Measurements from ENCODE around the gene DEFB129.

DNA sequence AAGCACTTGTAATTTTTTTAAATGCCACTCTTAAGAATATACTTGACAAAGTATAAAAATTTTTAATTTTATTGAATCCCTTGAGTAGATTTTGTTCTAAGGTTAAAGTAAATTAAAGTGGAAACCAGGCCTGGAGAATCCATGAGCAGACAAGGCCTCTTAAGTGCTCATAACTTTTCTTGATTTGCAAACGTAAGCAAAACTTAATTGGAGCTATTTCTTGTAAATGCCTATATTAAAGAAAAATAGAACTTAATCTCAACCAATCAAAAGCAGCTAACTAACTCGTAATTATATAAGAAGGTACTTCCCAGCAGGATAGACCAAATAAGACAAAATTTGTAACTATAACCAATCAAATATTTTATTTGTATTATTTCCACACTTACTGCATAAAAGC is 12.7 kb upstream of the DEFB129 start:
- TF ChIP-seq NR2C2 (CRISPR knock-in tag; IDR thresholded peaks at IDR 0.05) (no peak), MYBL2 (CRISPR knock-in tag; IDR thresholded peaks at IDR 0.05) (no peak), ESRRA (CRISPR knock-in tag; IDR thresholded peaks at IDR 0.05; ENCODE audit: borderline replicate concordance) (no peak), MXD4 (CRISPR knock-in tag; IDR thresholded peaks at IDR 0.05; ENCODE audit: borderline replicate concordance) (no peak), ZNF396 (CRISPR knock-in tag; IDR thresholded peaks at IDR 0.05; ENCODE audit: borderline replicate concordance) (no peak), ZBTB43 (CRISPR knock-in tag; IDR thresholded peaks at IDR 0.05) (no peak), CDX4 (CRISPR knock-in tag; IDR thresholded peaks at IDR 0.05; ENCODE audit: borderline replicate concordance) (no peak), JUN (CRISPR knock-in tag; IDR thresholded peaks at IDR 0.05) (no peak), ZBTB21 (CRISPR knock-in tag; IDR thresholded peaks at IDR 0.05; ENCODE audit: borderline replicate concordance) (no peak), TCF7 (CRISPR knock-in tag; IDR thresholded peaks at IDR 0.05; ENCODE audit: low read depth) (no peak)
- TF ChIP-seq, protein P1, sequence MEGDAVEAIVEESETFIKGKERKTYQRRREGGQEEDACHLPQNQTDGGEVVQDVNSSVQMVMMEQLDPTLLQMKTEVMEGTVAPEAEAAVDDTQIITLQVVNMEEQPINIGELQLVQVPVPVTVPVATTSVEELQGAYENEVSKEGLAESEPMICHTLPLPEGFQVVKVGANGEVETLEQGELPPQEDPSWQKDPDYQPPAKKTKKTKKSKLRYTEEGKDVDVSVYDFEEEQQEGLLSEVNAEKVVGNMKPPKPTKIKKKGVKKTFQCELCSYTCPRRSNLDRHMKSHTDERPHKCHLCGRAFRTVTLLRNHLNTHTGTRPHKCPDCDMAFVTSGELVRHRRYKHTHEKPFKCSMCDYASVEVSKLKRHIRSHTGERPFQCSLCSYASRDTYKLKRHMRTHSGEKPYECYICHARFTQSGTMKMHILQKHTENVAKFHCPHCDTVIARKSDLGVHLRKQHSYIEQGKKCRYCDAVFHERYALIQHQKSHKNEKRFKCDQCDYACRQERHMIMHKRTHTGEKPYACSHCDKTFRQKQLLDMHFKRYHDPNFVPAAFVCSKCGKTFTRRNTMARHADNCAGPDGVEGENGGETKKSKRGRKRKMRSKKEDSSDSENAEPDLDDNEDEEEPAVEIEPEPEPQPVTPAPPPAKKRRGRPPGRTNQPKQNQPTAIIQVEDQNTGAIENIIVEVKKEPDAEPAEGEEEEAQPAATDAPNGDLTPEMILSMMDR (IDR thresholded peaks at IDR 0.05), result no peak
- TF ChIP-seq, protein P2, sequence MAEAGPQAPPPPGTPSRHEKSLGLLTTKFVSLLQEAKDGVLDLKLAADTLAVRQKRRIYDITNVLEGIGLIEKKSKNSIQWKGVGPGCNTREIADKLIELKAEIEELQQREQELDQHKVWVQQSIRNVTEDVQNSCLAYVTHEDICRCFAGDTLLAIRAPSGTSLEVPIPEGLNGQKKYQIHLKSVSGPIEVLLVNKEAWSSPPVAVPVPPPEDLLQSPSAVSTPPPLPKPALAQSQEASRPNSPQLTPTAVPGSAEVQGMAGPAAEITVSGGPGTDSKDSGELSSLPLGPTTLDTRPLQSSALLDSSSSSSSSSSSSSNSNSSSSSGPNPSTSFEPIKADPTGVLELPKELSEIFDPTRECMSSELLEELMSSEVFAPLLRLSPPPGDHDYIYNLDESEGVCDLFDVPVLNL (CRISPR knock-in tag; IDR thresholded peaks at IDR 0.05; ENCODE audit: borderline replicate concordance, low read depth), result no peak

Data from WTC11 (cell line).